Measurements from ENCODE around the gene DCLK1.

DNA sequence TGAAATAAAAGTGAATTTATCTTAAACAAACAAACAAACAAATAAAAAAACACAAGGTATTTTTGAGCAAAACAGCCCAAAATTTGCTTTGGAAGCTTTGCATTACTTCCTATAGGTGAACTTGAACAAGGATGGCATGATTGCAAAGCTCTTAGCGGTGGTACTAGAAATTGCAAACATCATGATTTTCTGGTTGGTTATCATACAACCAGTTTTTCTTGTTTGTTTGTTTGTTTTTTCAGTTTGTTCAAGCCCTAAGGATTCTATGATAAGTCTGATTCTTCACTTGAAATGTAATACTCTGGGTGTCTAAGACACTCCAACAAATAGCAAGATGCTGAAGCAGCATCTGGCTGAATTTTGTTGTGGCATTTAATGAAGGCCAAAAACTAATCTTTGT, 15.9 kb downstream of the DCLK1 start:
- TF ChIP-seq, protein P1, sequence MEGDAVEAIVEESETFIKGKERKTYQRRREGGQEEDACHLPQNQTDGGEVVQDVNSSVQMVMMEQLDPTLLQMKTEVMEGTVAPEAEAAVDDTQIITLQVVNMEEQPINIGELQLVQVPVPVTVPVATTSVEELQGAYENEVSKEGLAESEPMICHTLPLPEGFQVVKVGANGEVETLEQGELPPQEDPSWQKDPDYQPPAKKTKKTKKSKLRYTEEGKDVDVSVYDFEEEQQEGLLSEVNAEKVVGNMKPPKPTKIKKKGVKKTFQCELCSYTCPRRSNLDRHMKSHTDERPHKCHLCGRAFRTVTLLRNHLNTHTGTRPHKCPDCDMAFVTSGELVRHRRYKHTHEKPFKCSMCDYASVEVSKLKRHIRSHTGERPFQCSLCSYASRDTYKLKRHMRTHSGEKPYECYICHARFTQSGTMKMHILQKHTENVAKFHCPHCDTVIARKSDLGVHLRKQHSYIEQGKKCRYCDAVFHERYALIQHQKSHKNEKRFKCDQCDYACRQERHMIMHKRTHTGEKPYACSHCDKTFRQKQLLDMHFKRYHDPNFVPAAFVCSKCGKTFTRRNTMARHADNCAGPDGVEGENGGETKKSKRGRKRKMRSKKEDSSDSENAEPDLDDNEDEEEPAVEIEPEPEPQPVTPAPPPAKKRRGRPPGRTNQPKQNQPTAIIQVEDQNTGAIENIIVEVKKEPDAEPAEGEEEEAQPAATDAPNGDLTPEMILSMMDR (IDR thresholded peaks at IDR 0.05 in 2 of 3, conservative IDR thresholded peaks at IDR 0.05 in 1 of 3; ENCODE audit: borderline replicate concordance in 1 of 3, insufficient read depth in 1 of 3, low read depth in 2 of 3, low read length in 2 of 3) = no peak
- no peak for TF ChIP-seq EZH2 (IDR thresholded peaks at IDR 0.05)
- TF ChIP-seq, protein P2, sequence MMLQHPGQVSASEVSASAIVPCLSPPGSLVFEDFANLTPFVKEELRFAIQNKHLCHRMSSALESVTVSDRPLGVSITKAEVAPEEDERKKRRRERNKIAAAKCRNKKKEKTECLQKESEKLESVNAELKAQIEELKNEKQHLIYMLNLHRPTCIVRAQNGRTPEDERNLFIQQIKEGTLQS (IDR thresholded peaks at IDR 0.05) = no peak
